HG02678 (cell line): ENCODE results near the gene VASN.
A peak's percentile ranks its signal among the peaks of the same experiment; 100 is the strongest.
"Not testable (repeated sequence)": the region's sequence is repeated elsewhere in the genome, so short reads cannot be mapped to it uniquely, and the experiment has no call there.

Experiments used
- ATAC-seq: cut with Tn5 transposase; IDR thresholded peaks from one replicate; pipeline ENCODE4 v1.9.1; 2021; ENCODE audit warnings: mild to moderate bottlenecking, moderate library complexity; ENCODE audit not compliant: unreplicated experiment

Gene VASN

GRCh38 chr16:4371357-4372000 lies at the start of gene VASN:
Gene VASN, plus strand, starts transcription at chr16:4371848. Its CDS starts 9,030 bp downstream, at chr16:4380878.
- peak; percentile 68 for ATAC-seq

DNA sequence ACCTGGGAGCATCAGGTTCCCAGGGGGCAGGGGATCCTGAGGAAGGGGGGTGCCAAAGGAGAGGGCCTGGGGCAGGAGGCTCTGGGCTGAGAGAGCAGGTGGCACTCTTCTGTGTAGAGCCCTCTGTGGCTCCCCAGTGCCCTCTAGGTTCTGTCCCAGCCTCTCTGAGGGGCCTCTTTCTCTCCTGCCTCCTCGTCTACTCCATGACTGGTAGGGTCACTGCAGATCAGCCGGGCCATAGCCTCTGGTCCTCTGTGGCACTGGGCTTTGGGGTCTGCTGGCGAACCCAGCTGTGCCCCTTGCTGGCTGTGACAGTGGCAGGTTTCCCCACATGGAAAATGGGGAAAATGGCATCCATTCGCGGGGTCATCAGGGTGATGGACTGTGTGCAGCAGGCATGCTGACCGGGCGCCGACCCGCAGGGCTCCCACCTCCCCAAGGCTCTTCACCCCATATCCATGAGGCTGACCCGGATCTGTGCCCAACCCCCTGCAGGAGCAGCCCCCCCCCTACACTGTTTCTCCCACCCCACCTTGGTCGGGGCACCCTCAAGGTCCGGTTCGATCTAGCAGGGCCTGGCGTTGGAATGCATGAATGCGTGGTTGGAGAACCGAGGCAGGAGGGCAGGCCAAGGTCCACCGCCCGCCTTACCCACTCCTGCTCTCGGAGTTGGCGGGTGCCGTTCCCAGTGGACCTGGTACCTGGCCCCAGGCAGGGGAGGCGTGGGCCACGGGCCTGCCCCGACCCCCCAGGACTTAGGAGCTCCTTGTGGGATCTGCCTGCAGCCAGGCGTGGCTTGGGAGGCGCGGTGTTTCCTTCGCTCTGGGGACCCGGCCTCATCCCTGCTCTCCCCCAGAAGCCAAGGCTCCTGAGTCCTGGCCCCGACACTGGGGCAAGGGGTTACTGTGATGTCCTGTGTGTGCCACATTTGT lies 49.3 kb upstream of the VASN start:
- ATAC-seq: no peak

GRCh38 chr16:4323071-4323844 lies 48.4 kb upstream of the VASN start:
- ATAC-seq: no peak

GRCh38 chr16:4323845-4324488 lies 47.7 kb upstream of the VASN start:
- no peak for ATAC-seq

GRCh38 chr16:4324492-4325252 lies 47.0 kb upstream of the VASN start:
- ATAC-seq: no peak

GRCh38 chr16:4325253-4325758 lies 46.3 kb upstream of the VASN start:
- ATAC-seq: no peak

GRCh38 chr16:4327386-4328045 lies 44.1 kb upstream of the VASN start:
- no peak for ATAC-seq

DNA sequence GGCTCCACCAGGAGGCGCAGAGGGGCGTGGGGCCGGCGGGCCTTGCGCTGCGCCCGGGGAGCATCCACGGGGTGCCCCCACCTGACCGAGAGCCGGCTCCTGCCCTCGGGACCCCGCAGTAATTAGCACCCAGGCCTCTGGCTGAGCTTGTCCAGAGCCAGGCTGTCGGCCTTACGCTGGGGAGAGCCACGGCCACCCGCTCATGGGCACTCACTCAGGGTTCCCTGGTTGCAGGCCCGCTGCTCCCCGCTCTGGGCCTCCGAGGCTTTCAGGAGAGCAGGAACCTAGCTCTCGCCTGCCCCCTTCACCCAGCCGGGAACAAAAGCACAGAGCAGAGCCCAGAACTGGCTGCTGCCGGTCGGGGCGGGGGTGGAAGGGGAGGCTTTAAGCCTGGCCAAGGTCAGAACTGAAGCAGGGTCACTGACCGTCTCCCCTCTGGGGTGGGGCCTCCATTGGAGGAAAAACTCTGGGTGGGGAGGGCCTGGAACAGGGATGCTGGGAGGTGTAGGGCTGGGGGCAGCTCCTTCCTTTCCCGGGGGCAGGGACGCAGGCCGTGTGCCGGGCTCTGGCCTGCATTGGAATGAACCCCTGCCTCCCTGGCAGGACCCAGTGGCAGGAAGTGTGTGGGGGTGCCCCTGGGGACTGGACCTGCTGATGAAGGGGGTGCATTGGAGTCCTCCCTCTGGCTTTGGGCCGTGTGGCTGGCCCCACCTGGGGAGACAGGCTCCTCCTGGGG lies 43.4 kb upstream of the VASN start:
- no peak for ATAC-seq

- ATAC-seq: no peak
Measured at GRCh38 chr16:4328782-4329775, 42.6 kb upstream of the VASN start.

DNA sequence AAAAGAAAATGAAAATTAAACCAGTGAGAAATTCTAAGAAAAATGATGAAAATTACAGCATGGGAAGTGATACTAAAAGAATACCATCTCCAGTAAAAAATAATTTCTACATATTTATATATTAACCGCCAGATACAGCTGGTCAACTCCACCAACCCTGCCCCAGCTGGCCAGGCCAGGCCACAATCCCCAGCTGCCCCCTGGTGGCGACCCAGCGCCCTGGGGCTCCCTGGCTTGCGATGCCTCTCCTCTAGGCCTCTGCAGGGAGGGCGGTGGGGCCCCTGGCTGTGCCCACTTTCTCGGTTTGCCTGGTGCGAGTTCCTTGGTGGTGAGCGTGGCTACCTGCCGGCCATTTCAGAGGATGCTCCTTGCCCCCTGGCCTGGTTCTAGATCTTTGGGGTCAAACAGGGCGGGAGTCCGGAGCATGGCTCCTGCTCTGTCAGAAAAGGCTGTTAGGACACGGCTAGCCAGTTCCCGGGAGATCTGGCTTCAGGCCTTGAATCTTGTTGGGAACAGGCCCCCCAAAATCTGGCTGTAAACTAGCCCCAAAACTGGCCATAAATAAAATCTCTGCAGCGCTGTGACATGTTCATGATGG lies 41.3 kb upstream of the VASN start:
- peak; percentile 43 for ATAC-seq

DNA sequence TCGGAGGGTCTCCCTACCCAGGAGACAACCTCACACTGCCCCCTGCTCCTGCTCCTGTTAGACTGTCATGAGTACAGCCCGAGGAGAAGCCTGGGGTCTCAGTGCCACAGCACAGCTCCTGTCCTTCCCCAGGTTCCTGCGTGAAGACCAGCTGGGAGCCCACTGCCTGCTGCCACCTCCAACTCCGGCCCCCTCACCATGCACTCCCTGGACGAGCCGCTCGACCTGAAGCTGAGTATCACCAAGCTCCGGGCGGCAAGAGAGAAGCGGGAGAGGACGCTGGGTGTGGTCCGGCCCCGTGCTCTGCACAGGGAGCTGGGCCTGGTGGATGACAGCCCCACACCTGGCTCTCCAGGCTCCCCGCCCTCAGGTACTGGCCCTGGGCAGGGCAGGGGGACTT lies 39.6 kb upstream of the VASN start:
- no peak for ATAC-seq

GRCh38 chr16:4332623-4333307 lies 38.9 kb upstream of the VASN start:
- no peak for ATAC-seq

DNA sequence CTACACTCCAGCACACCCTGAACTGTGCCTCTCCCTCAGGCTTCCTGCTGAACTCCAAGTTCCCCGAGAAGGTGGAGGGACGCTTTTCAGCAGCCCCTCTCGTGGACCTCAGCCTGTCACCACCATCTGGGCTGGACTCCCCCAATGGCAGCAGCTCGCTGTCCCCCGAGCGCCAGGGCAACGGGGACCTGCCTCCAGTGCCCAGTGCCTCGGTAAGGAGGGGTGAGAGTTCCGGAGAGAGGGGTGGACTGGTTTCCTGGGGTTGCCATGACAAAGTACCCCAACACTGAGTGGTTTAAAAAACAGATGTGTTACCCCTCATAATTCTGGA lies 38.4 kb upstream of the VASN start:
- ATAC-seq: no peak

GRCh38 chr16:4333714-4334113 lies 37.9 kb upstream of the VASN start:
- ATAC-seq: not testable (repeated sequence)

- no peak for ATAC-seq
Measured at GRCh38 chr16:4334724-4335495, 36.7 kb upstream of the VASN start.
